Tibial nerve (tissue), 4 donors: Measurements from ENCODE around the gene ATP1A4. TPM values are rescaled to one million over a fixed set of nuclear protein-coding genes. Genes with fewer than 3 reads are reported as not detected.

ENCODE experiments used
- DNase-seq, 2 donors: peaks; one replicate each; pipeline ENCODE4 v3.0.0-alpha.2; 2019; ENCODE audit warnings: low spot score in 2 of 2
- H3K27ac ChIP-seq, 4 donors: fragments of 200-600 bp; sonication (generic) in 3 of 4; one replicate each; pipeline ENCODE4 v1.5.1; 2017 to 2019; ENCODE audit warnings: mild to moderate bottlenecking in 1 of 4
- H3K27me3 ChIP-seq, 2 donors: fragments of 200-600 bp; sonication (generic) in 1 of 2; one replicate each; pipeline versions ENCODE4 v1.5.1 to v1.6.0; 2017 to 2019
- H3K36me3 ChIP-seq, 3 donors: fragments of 200-600 bp; sonication (generic); one replicate each; pipeline ENCODE4 v1.5.1; 2018 to 2019
- H3K4me1 ChIP-seq, 4 donors: fragments of 200-600 bp; sonication (generic) in 3 of 4; one replicate each; pipeline ENCODE4 v1.5.1; 2017 to 2019
- H3K4me3 ChIP-seq, 4 donors: fragments of 200-600 bp; sonication (generic) in 3 of 4; one replicate each; pipeline ENCODE4 v1.5.1; 2017 to 2019; ENCODE audit warnings: mild to moderate bottlenecking in 1 of 4, moderate library complexity in 1 of 4
- H3K9me3 ChIP-seq, 4 donors: fragments of 200-600 bp; sonication (generic) in 3 of 4; one replicate each; pipeline ENCODE4 v1.5.1; 2017 to 2019
- EP300 ChIP-seq, 2 donors: sonication (generic); formaldehyde crosslinking; IDR thresholded peaks; one replicate each; pipeline ENCODE4 v1.6.1; 2017; ENCODE audit warnings: antibody characterized with exemption in 2 of 2, mild to moderate bottlenecking in 1 of 2
- POLR2A ChIP-seq, 2 donors: fragments of 450-650 bp; IDR thresholded peaks; one replicate each; pipeline ENCODE4 v1.6.1; 2017; ENCODE audit warnings: antibody characterized with exemption in 2 of 2, mild to moderate bottlenecking in 2 of 2, moderate library complexity in 2 of 2
- WGBS, 2 donors: methylation state at CpG; one replicate each; pipeline ENCODE4 v1.1.5; 2018; 5-methylcytosine and 5-hydroxymethylcytosine counted together
- total RNA-seq, 4 donors: library from RNA; depleted of rRNA; stranded (reverse); fragments of >200 nt; gene quantifications; one replicate each; pipeline ENCODE4 v1.1.0, GENCODE V29; 2016
- TF ChIP-seq, protein P1 (sequence below), 5 experiments: fragments of 200-600 bp in 3 of 5; fragments of 450-650 bp in 2 of 5; sonication (generic) in 3 of 5; IDR thresholded peaks; one replicate each; pipeline ENCODE4 v1.5.1; 2016 to 2019; ENCODE audit warnings: antibody characterized with exemption in 5 of 5, mild to moderate bottlenecking in 3 of 5, moderate library complexity in 2 of 5

ATP1A4 gene
- total RNA-seq, 4 donors from 2014 or later: 0.90 to 5.0 (median 2.1) TPM

DNA sequence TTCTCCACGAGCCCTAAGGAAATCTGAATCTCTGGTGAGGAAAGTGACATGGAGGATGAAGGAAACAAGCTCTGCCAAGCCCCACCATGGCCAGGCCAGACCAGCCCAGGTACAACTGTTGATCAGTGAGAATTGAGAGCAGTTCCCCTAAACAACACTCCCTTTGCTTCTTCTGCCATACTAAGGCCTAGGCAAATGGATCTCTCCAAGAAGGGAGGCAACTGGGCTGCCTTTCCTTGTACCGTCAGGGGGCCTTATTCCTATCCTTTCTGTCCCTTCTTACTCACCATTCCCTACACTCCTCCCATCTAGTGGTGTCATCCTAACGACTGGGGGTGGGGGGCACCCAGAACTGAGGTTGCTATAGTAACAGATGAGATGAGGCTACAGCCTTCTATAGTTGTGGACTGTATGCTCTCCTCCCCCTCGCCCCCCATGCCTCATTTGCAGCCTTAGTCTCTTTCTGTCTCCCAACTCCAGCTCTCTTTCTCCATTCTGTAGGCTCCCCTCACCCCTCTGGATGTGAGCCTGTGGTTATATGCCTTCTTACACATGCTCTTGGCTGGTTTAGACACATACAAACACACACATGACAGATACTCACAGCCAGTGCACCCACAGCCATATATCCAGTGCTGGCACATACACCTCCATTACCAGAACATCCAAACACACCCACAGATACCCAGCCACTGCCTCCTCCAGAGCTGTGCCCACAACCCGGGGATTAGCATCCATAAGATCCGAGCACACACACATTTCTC, 57.3 kb downstream of the ATP1A4 start:
- DNase-seq: no peak
- peaks cover 0 to 59% (median 10%) of the 10 kb centered on the region in 3 donors for H3K36me3 ChIP-seq
- H3K4me3 ChIP-seq: no peak overlapping the region
- TF ChIP-seq POLR2A (IDR thresholded peaks at IDR 0.05) (no peak), EP300 (IDR thresholded peaks at IDR 0.05) (no peak)
- TF ChIP-seq, protein P1, sequence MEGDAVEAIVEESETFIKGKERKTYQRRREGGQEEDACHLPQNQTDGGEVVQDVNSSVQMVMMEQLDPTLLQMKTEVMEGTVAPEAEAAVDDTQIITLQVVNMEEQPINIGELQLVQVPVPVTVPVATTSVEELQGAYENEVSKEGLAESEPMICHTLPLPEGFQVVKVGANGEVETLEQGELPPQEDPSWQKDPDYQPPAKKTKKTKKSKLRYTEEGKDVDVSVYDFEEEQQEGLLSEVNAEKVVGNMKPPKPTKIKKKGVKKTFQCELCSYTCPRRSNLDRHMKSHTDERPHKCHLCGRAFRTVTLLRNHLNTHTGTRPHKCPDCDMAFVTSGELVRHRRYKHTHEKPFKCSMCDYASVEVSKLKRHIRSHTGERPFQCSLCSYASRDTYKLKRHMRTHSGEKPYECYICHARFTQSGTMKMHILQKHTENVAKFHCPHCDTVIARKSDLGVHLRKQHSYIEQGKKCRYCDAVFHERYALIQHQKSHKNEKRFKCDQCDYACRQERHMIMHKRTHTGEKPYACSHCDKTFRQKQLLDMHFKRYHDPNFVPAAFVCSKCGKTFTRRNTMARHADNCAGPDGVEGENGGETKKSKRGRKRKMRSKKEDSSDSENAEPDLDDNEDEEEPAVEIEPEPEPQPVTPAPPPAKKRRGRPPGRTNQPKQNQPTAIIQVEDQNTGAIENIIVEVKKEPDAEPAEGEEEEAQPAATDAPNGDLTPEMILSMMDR (IDR thresholded peaks at IDR 0.05): no peak
- H3K9me3 ChIP-seq: no peaks in the 10 kb centered on the region
- H3K27me3 ChIP-seq: no peaks in the 10 kb centered on the region
- H3K4me1 ChIP-seq: peaks cover 0 to 64% (median 28%) of the 10 kb centered on the region in 4 donors
- H3K27ac ChIP-seq: peak overlapping the region in 2 of 4 donors; percentile 61 to 93
- WGBS, 2 donors: 63 to 66% methylated on average over 6 of the region's 6 CpGs

DNA sequence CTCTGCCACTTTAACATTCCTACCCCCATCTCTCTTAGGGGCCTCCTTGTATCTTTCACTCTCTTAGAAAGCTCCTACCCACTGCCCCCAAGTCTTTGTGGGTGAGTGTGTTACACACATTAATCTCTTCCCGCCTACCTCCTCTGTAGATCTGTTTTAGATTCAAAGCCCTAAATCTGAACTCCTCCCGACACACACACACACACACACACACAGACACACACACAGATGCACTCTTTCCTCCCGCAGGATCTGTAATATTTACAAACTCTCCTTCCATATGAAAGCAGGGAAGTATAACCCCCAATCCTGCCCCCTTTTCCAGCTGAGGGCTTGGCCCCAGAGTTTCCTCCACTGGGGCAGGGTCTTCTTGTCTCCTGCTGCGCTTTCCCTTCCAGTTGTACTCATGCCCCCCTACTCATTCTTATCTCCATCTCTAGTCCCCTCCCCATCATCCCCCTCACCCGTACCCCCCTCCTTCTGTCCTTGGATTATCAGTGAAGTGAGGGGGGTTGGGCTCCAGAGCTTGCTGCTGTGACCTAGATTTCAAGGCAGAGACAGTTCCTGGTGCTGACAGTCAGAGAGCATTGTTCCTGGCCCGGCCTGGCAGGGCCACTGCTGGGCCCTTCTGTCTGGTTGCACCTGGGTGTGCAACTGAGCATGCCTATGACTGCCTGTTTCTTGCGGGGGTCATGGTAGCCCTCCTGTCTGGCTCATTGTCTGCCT, 58.1 kb downstream of the ATP1A4 start:
- Histone ChIP-seq H3K36me3 (peaks cover 0 to 66% (median 15%) of the 10 kb centered on the region in 3 donors), H3K9me3 (no peaks in the 10 kb centered on the region), H3K27me3 (no peaks in the 10 kb centered on the region), H3K4me1 (peaks cover 0 to 67% (median 27%) of the 10 kb centered on the region in 4 donors), H3K27ac (peak overlapping the region in 2 of 4 donors; percentile 25 to 71), H3K4me3 (no peak overlapping the region)
- no peak for DNase-seq
- 59 to 65% methylated on average over 7 of the region's 7 CpGs for WGBS, 2 donors
- no peak for TF ChIP-seq POLR2A (IDR thresholded peaks at IDR 0.05)
- TF ChIP-seq EP300 (IDR thresholded peaks at IDR 0.05): no peak
- TF ChIP-seq, protein P1 (IDR thresholded peaks at IDR 0.05): no peak

DNA sequence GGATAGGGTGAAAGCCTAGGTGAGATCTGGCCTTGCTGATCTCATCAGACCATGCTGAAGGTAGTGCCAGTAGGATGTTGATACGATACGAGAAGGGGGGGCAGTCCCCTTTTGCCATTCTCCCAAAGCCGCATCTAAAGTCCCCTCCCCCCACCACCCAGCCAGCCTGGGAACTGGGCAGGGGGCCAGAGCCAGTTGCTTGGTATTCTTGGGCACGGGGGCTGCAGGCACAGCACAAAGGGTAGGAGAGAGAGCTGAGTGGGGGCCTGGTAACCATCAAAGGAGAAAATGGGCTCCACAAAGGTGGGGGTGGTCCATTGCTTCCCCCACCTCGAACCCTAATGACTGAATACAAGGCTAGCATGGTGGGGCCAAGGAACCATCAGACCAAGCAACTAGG, 59.2 kb downstream of the ATP1A4 start:
- Histone ChIP-seq H3K27ac (peak overlapping the region in 1 of 4 donors; percentile 25), H3K4me1 (peaks cover 0 to 71% (median 22%) of the 10 kb centered on the region in 4 donors), H3K27me3 (no peaks in the 10 kb centered on the region), H3K36me3 (peaks cover 0 to 77% (median 18%) of the 10 kb centered on the region in 3 donors), H3K4me3 (no peak overlapping the region), H3K9me3 (no peaks in the 10 kb centered on the region)
- WGBS, 2 donors: 61 to 70% methylated on average over 5 of the region's 5 CpGs
- TF ChIP-seq, protein P1 (IDR thresholded peaks at IDR 0.05): no peak
- TF ChIP-seq EP300 (IDR thresholded peaks at IDR 0.05) (no peak), POLR2A (IDR thresholded peaks at IDR 0.05) (no peak)
- DNase-seq: no peak

DNA sequence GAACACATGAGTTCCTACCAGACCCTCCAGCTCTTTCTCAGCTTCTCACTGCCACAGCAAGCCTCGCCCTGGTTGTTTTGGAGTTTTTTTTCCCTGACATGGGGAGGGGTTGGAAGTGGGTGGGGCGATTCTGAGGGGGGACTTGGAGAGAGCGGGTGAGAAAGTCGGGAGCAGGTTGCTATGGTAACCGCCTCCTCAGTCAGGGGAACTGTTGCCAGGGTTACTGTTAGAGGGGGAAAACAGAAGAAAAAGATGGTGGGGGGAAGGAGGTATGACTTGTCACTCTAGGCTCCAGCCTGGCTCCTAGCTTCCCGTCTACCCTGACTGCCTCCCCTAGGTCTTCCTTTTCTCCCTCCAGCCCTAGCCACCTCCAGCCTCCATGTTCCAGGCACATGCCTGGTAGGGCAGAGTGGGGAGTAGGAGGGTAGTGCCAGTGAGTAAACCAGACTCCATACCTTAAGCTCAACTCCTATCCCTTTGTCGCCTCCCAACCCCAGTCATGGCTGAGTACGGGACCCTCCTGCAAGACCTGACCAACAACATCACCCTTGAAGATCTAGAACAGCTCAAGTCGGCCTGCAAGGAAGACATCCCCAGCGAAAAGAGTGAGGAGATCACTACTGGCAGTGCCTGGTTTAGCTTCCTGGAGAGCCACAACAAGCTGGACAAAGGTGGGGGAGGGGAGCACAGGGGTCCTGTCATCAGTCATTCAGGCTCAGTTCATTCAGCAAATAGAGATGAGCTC, 59.8 kb downstream of the ATP1A4 start:
- DNase-seq: no peak
- Histone ChIP-seq H3K4me3 (no peak overlapping the region), H3K9me3 (no peaks in the 10 kb centered on the region), H3K36me3 (peaks cover 0 to 83% (median 18%) of the 10 kb centered on the region in 3 donors), H3K27me3 (no peaks in the 10 kb centered on the region), H3K4me1 (peaks cover 0 to 73% (median 17%) of the 10 kb centered on the region in 4 donors), H3K27ac (peak overlapping the region in 1 of 4 donors; percentile 17)
- 77 to 78% methylated on average over 10 of the region's 10 CpGs for WGBS, 2 donors
- TF ChIP-seq POLR2A (IDR thresholded peaks at IDR 0.05): no peak
- TF ChIP-seq, protein P1 (IDR thresholded peaks at IDR 0.05): no peak
- TF ChIP-seq EP300 (IDR thresholded peaks at IDR 0.05): no peak
